H9 (cell line): ENCODE data around the gene KHK. TPM values are rescaled to one million over a fixed set of nuclear protein-coding genes. Genes with fewer than 3 reads are reported as not detected.

Experiments used
- DNase-seq: peaks from one replicate; pipeline ENCODE4 v3.0.0-alpha.2; 2017
- H2AFZ ChIP-seq: one replicate; pipeline ENCODE4 v1.6.1; 2013; ENCODE audit warnings: mild to moderate bottlenecking, low read length, control low read depth, moderate library complexity
- H2AK5ac ChIP-seq: 2 replicates; pipeline ENCODE4 v1.6.1; 2013; ENCODE audit warnings: low read length, control low read depth, mixed read lengths; ENCODE audit not compliant: insufficient read length
- H2BK120ac ChIP-seq: one replicate; pipeline ENCODE4 v1.6.1; 2013; ENCODE audit warnings: low read depth, mild to moderate bottlenecking, low read length, control low read depth, inconsistent platforms; ENCODE audit not compliant: poor library complexity, severe bottlenecking
- H2BK12ac ChIP-seq: 2 replicates; pipeline ENCODE4 v1.6.1; 2013; ENCODE audit warnings: low read length, control low read depth, mixed read lengths, low read depth; ENCODE audit not compliant: insufficient read length
- H2BK15ac ChIP-seq: 2 replicates; pipeline ENCODE4 v1.6.1; 2013; ENCODE audit warnings: low read depth, low read length, control low read depth
- H2BK20ac ChIP-seq: one replicate; pipeline ENCODE4 v1.6.1; 2013; ENCODE audit warnings: low read depth, mild to moderate bottlenecking, low read length, control low read depth, inconsistent platforms; ENCODE audit not compliant: poor library complexity, severe bottlenecking
- H2BK5ac ChIP-seq: 2 replicates; pipeline ENCODE4 v1.6.1; 2013; ENCODE audit warnings: low read length, control low read depth, mixed read lengths; ENCODE audit not compliant: insufficient read length
- H3K14ac ChIP-seq: 2 replicates; pipeline ENCODE4 v1.6.1; 2013; ENCODE audit warnings: low read length, control low read depth; ENCODE audit not compliant: insufficient read depth
- H3K18ac ChIP-seq: 2 replicates; pipeline ENCODE4 v1.6.1; 2013; ENCODE audit warnings: low read depth, mild to moderate bottlenecking, mixed read lengths, low read length, control low read depth; ENCODE audit not compliant: insufficient read length
- H3K23ac ChIP-seq: 2 replicates; pipeline ENCODE4 v1.6.1; 2013; ENCODE audit warnings: low read length, control low read depth, mixed read lengths, low read depth; ENCODE audit not compliant: insufficient read length
- H3K23me2 ChIP-seq: 2 replicates; pipeline ENCODE4 v1.6.1; 2013; ENCODE audit warnings: low read depth, mild to moderate bottlenecking, mixed read lengths, low read length, control low read depth; ENCODE audit not compliant: insufficient read length, poor library complexity, severe bottlenecking
- H3K27ac ChIP-seq: 2 replicates; pipeline ENCODE4 v1.5.1; 2013; ENCODE audit warnings: low read length, control low read depth, mixed read lengths, low read depth; ENCODE audit not compliant: insufficient read length
- H3K27me3 ChIP-seq: 2 replicates; pipeline ENCODE4 v1.6.1; 2013; ENCODE audit warnings: low read length, control low read depth, inconsistent platforms; ENCODE audit not compliant: insufficient read depth
- H3K4ac ChIP-seq: 2 replicates; pipeline ENCODE4 v1.6.1; 2013; ENCODE audit warnings: low read depth, mild to moderate bottlenecking, control low read depth, inconsistent platforms, low read length, moderate library complexity
- H3K4me1 ChIP-seq: 2 replicates; pipeline ENCODE4 v1.6.1; 2013; ENCODE audit warnings: low read length, control low read depth, inconsistent platforms; ENCODE audit not compliant: insufficient read depth
- H3K4me2 ChIP-seq: 2 replicates; pipeline ENCODE4 v1.6.1; 2013; ENCODE audit warnings: low read length, control low read depth, mixed read lengths; ENCODE audit not compliant: insufficient read length, insufficient read depth
- H3K56ac ChIP-seq: 2 replicates; pipeline ENCODE4 v1.6.1; 2013; ENCODE audit warnings: low read depth, mild to moderate bottlenecking, mixed read lengths, low read length, control low read depth; ENCODE audit not compliant: insufficient read length
- H3K79me1 ChIP-seq: 2 replicates; pipeline ENCODE4 v1.6.1; 2013; ENCODE audit warnings: low read depth, mild to moderate bottlenecking, moderate library complexity, low read length, control low read depth, inconsistent platforms; ENCODE audit not compliant: insufficient read depth, poor library complexity, severe bottlenecking
- H3K79me2 ChIP-seq: 2 replicates; pipeline ENCODE4 v1.6.1; 2013; ENCODE audit warnings: low read length, control low read depth, inconsistent platforms; ENCODE audit not compliant: insufficient read depth
- H3K9ac ChIP-seq: 2 replicates; pipeline ENCODE4 v1.6.1; 2013; ENCODE audit warnings: low read length, control low read depth, mixed read lengths; ENCODE audit not compliant: insufficient read length; ENCODE audit errors: extremely low read depth
- H3K9me3 ChIP-seq: one replicate; pipeline ENCODE4 v1.6.1; 2013; ENCODE audit warnings: low read depth, low read length, inconsistent platforms; ENCODE audit not compliant: control insufficient read depth
- H3T11ph ChIP-seq: one replicate; pipeline ENCODE4 v1.6.1; 2013; ENCODE audit warnings: mild to moderate bottlenecking, low read length, control low read depth, inconsistent platforms
- H4K20me1 ChIP-seq: one replicate; pipeline ENCODE4 v1.6.1; 2013; ENCODE audit not compliant: control insufficient read depth, insufficient read length, insufficient read depth
- H4K5ac ChIP-seq: 2 replicates; pipeline ENCODE4 v1.6.1; 2013; ENCODE audit warnings: low read depth, mild to moderate bottlenecking, mixed read lengths, low read length, control low read depth; ENCODE audit not compliant: insufficient read length
- H4K8ac ChIP-seq: replicated peaks from 2 replicates; pipeline ENCODE4 v1.6.1; 2013; ENCODE audit warnings: low read length, control low read depth, mixed read lengths, low read depth; ENCODE audit not compliant: insufficient read length
- H4K91ac ChIP-seq: 2 replicates; pipeline ENCODE4 v1.6.1; 2013; ENCODE audit warnings: low read depth, mild to moderate bottlenecking, moderate library complexity, mixed read lengths, low read length, control low read depth; ENCODE audit not compliant: insufficient read length
- H3K27ac Mint-ChIP-seq, 3 experiments: 2 replicates in 2 of 3; 3 replicates in 1 of 3; pipeline ENCODE4 v1.8.0; 2020 to 2021; ENCODE audit warnings: mixed read lengths in 3 of 3, mild to moderate bottlenecking in 1 of 3, moderate library complexity in 1 of 3
- H3K27me3 Mint-ChIP-seq: 2 replicates; pipeline ENCODE4 v1.8.0; 2021; ENCODE audit warnings: low read depth, mild to moderate bottlenecking, moderate library complexity, mixed read lengths
- H3K36me3 Mint-ChIP-seq, 3 experiments: 2 replicates in 2 of 3; 3 replicates in 1 of 3; pipeline ENCODE4 v1.8.0; 2020 to 2021; ENCODE audit warnings: low read depth in 3 of 3, mixed read lengths in 3 of 3; ENCODE audit not compliant: insufficient read depth in 1 of 3
- H3K4me1 Mint-ChIP-seq, 2 experiments: 2 replicates each; pipeline ENCODE4 v1.8.0; 2020; ENCODE audit warnings: mixed read lengths in 2 of 2
- H3K4me3 Mint-ChIP-seq, 2 experiments: 2 replicates in 1 of 2; 3 replicates in 1 of 2; pipeline ENCODE4 v1.8.0; 2020 to 2021; ENCODE audit warnings: mild to moderate bottlenecking in 2 of 2, mixed read lengths in 2 of 2, moderate library complexity in 1 of 2
- H3K9me3 Mint-ChIP-seq, 2 experiments: 2 replicates in 1 of 2; 3 replicates in 1 of 2; pipeline ENCODE4 v1.8.0; 2020; ENCODE audit warnings: mild to moderate bottlenecking in 2 of 2, mixed read lengths in 2 of 2, moderate library complexity in 1 of 2
- CTCF ChIP-seq: fragments of 200-600 bp; sonication (generic); conservative IDR thresholded peaks from 3 replicates; pipeline ENCODE4 v1.8.0; 2021; ENCODE audit warnings: antibody characterized with exemption, mild to moderate bottlenecking
- WGBS: extraction: QIAGEN DNeasy Blood & Tissue Kit; methylation state at CpG from one replicate; pipeline ENCODE4 v1.1.7; 2013; ENCODE audit warnings: missing lambda C conversion rate, low lambda C conversion rate, mixed read lengths; ENCODE audit not compliant: insufficient read length; ENCODE audit errors: extremely low coverage; 5-methylcytosine and 5-hydroxymethylcytosine counted together
- total RNA-seq: library from RNA; stranded (reverse); gene quantifications from 2 replicates; pipeline ENCODE4 v1.2.1, GENCODE V29; 2021

KHK gene
- total RNA-seq, 1 experiment from 2014 or later: 12.1 TPM

- Mint-ChIP-seq H3K4me3 (peak overlapping the region; percentile 69 to 75), H3K9me3 (no peaks in the 10 kb centered on the region), H3K27ac (no peak overlapping the region), H3K36me3 (no peaks in the 10 kb centered on the region; a peak in 1 of 7 replicates), H3K27me3 (peaks cover 20% of the 10 kb centered on the region), H3K4me1 (peaks cover 21 to 38% of the 10 kb centered on the region in 2 experiments)
- H4K20me1 ChIP-seq: no peaks in the 10 kb centered on the region
- H2AK5ac ChIP-seq: no peak overlapping the region
- H3K23ac ChIP-seq: no peak overlapping the region
- H3K56ac ChIP-seq: no peak overlapping the region
- no peak overlapping the region for H2AFZ ChIP-seq
- H2BK15ac ChIP-seq: no peak overlapping the region
- H2BK20ac ChIP-seq: no peak overlapping the region
- no peak overlapping the region for H2BK120ac ChIP-seq
- H3K4ac ChIP-seq: no peak overlapping the region
- no peaks in the 10 kb centered on the region for H3K27me3 ChIP-seq
- peaks cover 13% of the 10 kb centered on the region for H3K23me2 ChIP-seq
- H2BK12ac ChIP-seq: no peak overlapping the region
- H3K18ac ChIP-seq: no peak overlapping the region
- no peaks in the 10 kb centered on the region for H3K79me2 ChIP-seq
- no peak overlapping the region for H3K27ac ChIP-seq
- H3K4me2 ChIP-seq: peak overlapping the region; percentile 35
- H3K9ac ChIP-seq: no peak overlapping the region
- no peaks in the 10 kb centered on the region for H3K79me1 ChIP-seq
- no peaks in the 10 kb centered on the region for H3K9me3 ChIP-seq
- WGBS: no CpG with 5 or more reads among the region's 10 CpGs
- no peak for TF ChIP-seq CTCF
- no peak overlapping the region for H3T11ph ChIP-seq
- H2BK5ac ChIP-seq: no peak overlapping the region
- no peak overlapping the region; the same call in 1 of the 2 replicates for H3K14ac ChIP-seq
- DNase-seq: no peak
- no peak overlapping the region for H4K91ac ChIP-seq
- no peak overlapping the region for H4K8ac ChIP-seq
- no peak overlapping the region for H4K5ac ChIP-seq
- no peaks in the 10 kb centered on the region for H3K4me1 ChIP-seq
Measured at GRCh38 chr2:27085062-27085672, 1.4 kb upstream of the KHK start.
